Measurements from ENCODE around the gene AARS2. TPM values are rescaled to one million over a fixed set of nuclear protein-coding genes. Genes with fewer than 3 reads are reported as not detected.

The AARS2 gene
- total and polyA plus RNA-seq, 10 of the 15 experiments (the other 5 are each of a cell fraction or from before 2014, with no cell fraction given), result 0.71 to 18.3 (median 12.7) TPM

DNA sequence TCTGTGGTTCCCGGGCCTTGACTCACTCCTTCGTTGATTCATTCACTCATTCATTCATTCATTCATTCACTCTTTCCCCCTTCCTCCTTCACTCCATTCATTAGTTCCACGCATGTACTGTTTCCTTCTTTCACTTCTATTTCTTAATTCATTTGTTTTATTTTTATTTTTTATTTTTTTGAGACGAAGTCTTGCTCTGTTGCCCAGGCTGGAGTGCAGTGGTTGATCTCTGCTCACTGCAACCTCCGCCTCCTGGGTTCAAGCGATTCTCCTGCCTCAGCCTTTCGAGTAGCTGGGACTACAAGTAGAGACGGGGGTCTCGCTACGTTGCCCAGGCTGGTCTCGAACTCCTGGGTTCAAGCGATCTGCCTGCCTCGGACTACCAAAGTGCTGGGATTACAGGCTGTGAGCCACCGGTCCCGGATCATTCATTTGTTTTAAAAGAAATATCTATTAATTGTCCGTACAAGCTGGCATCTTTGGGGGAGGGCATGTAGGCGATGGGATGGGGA, 47.4 kb downstream of the AARS2 start:
- BruUV-seq (replicated peaks), result no TSS peak
- Histone ChIP-seq H3K27ac (ENCODE audit: control insufficient read depth, insufficient read depth) (peak overlapping the region; percentile 99), H3K9ac (ENCODE audit: control insufficient read depth, insufficient read depth, low read length) (peak overlapping the region; percentile 62), H3K4me1 (ENCODE audit: control insufficient read depth, insufficient read depth, low read length) (peaks cover 44% of the 10 kb centered on the region), H3K27me3 (replicated peaks in 1 of 2; ENCODE audit: control insufficient read depth in 2 of 2, insufficient read depth in 2 of 2, low read length in 1 of 2) (peaks cover 0 to 2% of the 10 kb centered on the region in 2 experiments; a peak in 1 of 4 replicates), H2AFZ (ENCODE audit: control insufficient read depth, low read depth, low read length) (peak overlapping the region; percentile 33), H3K4me2 (ENCODE audit: control insufficient read depth, insufficient read depth) (peak overlapping the region; percentile 99), H4K20me1 (ENCODE audit: control insufficient read depth, insufficient read depth) (no peaks in the 10 kb centered on the region), H3K9me3 (replicated peaks; ENCODE audit: control insufficient read depth, insufficient read depth, low read length) (no peaks in the 10 kb centered on the region), H3K79me2 (ENCODE audit: control insufficient read depth, insufficient read depth, low read length) (peaks cover 48% of the 10 kb centered on the region), H3K4me3 (peak overlapping the region; percentile 61), H3K36me3 (ENCODE audit: control insufficient read depth in 2 of 2, insufficient read depth in 2 of 2, low read length in 1 of 2) (peaks cover 0 to 2% of the 10 kb centered on the region in 2 experiments; a peak in 1 of 4 replicates)
- CTCF ChIA-PET, result interaction anchor here (0.6 to 6.3 kb wide), 9 partner anchors 11 to 193 kb away, joined by 3 to 163 read pairs (median 22); partner anchors contain the start of genes AARS2 and SLC35B2
- FAIRE-seq, result no peak
- RAD21 ChIA-PET (ENCODE audit: unreplicated experiment), result interaction anchor here (1.3 to 3.2 kb wide), 4 partner anchors 9 to 93 kb away, joined by 3 to 20 read pairs (median 6); no protein-coding TSS in a partner anchor
- 16% methylated on average over 17 of the region's 17 CpGs for WGBS (ENCODE audit: insufficient coverage, insufficient replicate concordance, low lambda C conversion rate, missing lambda C conversion rate)
- SMC1A ChIA-PET (ENCODE audit: uncharacterized antibody, unreplicated experiment), result interaction anchor here (3.0 to 4.6 kb wide), 2 partner anchors 72 to 93 kb away, joined by 11 to 79 read pairs; no protein-coding TSS in a partner anchor
- no peak for ATAC-seq
- intact Hi-C loops (cut with micrococcal nuclease; ENCODE audit: unreplicated experiment) (loop anchor here (2.0 kb wide), 1 partner anchor 47 kb away; the partner anchor contains the start of gene AARS2), in situ Hi-C loops (cut with MboI) (loop anchor here (5.0 kb wide), 1 partner anchor 72 kb away; no protein-coding TSS in a partner anchor)
- DNase-seq (ENCODE audit: low read depth, low spot score), result no peak
- POLR2A ChIA-PET, result interaction anchor here (0.7 to 1.7 kb wide), 3 partner anchors 9 to 165 kb away, joined by 3 to 6 read pairs (median 5); partner anchors contain the start of genes HSP90AB1 and SLC35B2
- TF ChIP-seq, protein P1, sequence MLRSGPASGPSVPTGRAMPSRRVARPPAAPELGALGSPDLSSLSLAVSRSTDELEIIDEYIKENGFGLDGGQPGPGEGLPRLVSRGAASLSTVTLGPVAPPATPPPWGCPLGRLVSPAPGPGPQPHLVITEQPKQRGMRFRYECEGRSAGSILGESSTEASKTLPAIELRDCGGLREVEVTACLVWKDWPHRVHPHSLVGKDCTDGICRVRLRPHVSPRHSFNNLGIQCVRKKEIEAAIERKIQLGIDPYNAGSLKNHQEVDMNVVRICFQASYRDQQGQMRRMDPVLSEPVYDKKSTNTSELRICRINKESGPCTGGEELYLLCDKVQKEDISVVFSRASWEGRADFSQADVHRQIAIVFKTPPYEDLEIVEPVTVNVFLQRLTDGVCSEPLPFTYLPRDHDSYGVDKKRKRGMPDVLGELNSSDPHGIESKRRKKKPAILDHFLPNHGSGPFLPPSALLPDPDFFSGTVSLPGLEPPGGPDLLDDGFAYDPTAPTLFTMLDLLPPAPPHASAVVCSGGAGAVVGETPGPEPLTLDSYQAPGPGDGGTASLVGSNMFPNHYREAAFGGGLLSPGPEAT (IDR thresholded peaks at IDR 0.05; ENCODE audit: low read depth), result peak; percentile 55; the same call in 1 of the 2 replicates
- TF ChIP-seq ATF7 (IDR thresholded peaks at IDR 0.05; ENCODE audit: low read depth), result peak; percentile 73
- TF ChIP-seq ZNF24 (IDR thresholded peaks at IDR 0.05), result peak; percentile 100
- TF ChIP-seq, protein P2, sequence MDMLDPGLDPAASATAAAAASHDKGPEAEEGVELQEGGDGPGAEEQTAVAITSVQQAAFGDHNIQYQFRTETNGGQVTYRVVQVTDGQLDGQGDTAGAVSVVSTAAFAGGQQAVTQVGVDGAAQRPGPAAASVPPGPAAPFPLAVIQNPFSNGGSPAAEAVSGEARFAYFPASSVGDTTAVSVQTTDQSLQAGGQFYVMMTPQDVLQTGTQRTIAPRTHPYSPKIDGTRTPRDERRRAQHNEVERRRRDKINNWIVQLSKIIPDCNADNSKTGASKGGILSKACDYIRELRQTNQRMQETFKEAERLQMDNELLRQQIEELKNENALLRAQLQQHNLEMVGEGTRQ (IDR thresholded peaks at IDR 0.05; ENCODE audit: borderline replicate concordance, low read depth, low read length), result no peak
- TF ChIP-seq NBN (IDR thresholded peaks at IDR 0.05), result peak; percentile 91
- TF ChIP-seq, protein P3, sequence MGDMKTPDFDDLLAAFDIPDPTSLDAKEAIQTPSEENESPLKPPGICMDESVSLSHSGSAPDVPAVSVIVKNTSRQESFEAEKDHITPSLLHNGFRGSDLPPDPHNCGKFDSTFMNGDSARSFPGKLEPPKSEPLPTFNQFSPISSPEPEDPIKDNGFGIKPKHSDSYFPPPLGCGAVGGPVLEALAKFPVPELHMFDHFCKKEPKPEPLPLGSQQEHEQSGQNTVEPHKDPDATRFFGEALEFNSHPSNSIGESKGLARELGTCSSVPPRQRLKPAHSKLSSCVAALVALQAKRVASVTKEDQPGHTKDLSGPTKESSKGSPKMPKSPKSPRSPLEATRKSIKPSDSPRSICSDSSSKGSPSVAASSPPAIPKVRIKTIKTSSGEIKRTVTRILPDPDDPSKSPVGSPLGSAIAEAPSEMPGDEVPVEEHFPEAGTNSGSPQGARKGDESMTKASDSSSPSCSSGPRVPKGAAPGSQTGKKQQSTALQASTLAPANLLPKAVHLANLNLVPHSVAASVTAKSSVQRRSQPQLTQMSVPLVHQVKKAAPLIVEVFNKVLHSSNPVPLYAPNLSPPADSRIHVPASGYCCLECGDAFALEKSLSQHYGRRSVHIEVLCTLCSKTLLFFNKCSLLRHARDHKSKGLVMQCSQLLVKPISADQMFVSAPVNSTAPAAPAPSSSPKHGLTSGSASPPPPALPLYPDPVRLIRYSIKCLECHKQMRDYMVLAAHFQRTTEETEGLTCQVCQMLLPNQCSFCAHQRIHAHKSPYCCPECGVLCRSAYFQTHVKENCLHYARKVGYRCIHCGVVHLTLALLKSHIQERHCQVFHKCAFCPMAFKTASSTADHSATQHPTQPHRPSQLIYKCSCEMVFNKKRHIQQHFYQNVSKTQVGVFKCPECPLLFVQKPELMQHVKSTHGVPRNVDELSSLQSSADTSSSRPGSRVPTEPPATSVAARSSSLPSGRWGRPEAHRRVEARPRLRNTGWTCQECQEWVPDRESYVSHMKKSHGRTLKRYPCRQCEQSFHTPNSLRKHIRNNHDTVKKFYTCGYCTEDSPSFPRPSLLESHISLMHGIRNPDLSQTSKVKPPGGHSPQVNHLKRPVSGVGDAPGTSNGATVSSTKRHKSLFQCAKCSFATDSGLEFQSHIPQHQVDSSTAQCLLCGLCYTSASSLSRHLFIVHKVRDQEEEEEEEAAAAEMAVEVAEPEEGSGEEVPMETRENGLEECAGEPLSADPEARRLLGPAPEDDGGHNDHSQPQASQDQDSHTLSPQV (IDR thresholded peaks at IDR 0.05), result no peak
- no peak for TF ChIP-seq EGR1 (IDR thresholded peaks at IDR 0.05; ENCODE audit: borderline replicate concordance in 1 of 2, low read depth in 2 of 2, low read length in 2 of 2)
- TF ChIP-seq HDGF (IDR thresholded peaks at IDR 0.05), result peak; percentile 95
- TF ChIP-seq MEF2B (IDR thresholded peaks at IDR 0.05; ENCODE audit: partially characterized antibody, poor library complexity, severe bottlenecking), result no peak
- TF ChIP-seq, protein P4, sequence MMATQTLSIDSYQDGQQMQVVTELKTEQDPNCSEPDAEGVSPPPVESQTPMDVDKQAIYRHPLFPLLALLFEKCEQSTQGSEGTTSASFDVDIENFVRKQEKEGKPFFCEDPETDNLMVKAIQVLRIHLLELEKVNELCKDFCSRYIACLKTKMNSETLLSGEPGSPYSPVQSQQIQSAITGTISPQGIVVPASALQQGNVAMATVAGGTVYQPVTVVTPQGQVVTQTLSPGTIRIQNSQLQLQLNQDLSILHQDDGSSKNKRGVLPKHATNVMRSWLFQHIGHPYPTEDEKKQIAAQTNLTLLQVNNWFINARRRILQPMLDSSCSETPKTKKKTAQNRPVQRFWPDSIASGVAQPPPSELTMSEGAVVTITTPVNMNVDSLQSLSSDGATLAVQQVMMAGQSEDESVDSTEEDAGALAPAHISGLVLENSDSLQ (IDR thresholded peaks at IDR 0.05), result peak; percentile 32
- 0 out of 4 replicates have a peak, but pooled peaks of 1 of the 2 experiments have one; percentile 2 for TF ChIP-seq BHLHE40 (IDR thresholded peaks at IDR 0.05; ENCODE audit: borderline replicate concordance in 1 of 2, low read depth in 2 of 2, low read length in 1 of 2)
- TF ChIP-seq RUNX3 (IDR thresholded peaks at IDR 0.05; ENCODE audit: low read length), result no peak
- TF ChIP-seq TAF1 (IDR thresholded peaks at IDR 0.05; ENCODE audit: borderline replicate concordance, low read depth, low read length), result no peak
- TF ChIP-seq ZNF384 (IDR thresholded peaks at IDR 0.05; ENCODE audit: borderline replicate concordance, low read depth, low read length), result no peak
- no peak for TF ChIP-seq MYB (IDR thresholded peaks at IDR 0.05; ENCODE audit: borderline replicate concordance, low read depth, low read length)
